GM12872 (cell line): ENCODE data around the gene PAPSS1.

ENCODE experiments used
- CTCF ChIP-seq: IDR thresholded peaks from 3 replicates; pipeline ENCODE4 v1.5.1; 2011; ENCODE audit warnings: low read depth, mild to moderate bottlenecking, low read length, moderate library complexity; ENCODE audit not compliant: insufficient read depth

The PAPSS1 gene

GRCh38 chr4:107619066-107619465 lies 101.0 kb downstream of the PAPSS1 start:
- no peak for TF ChIP-seq CTCF

GRCh38 chr4:107618656-107619055 lies 101.4 kb downstream of the PAPSS1 start:
- TF ChIP-seq CTCF = no peak

GRCh38 chr4:107616838-107617389 lies 103.1 kb downstream of the PAPSS1 start:
- TF ChIP-seq CTCF = no peak

- no peak for TF ChIP-seq CTCF
Observed at GRCh38 chr4:107615809-107616208, 104.2 kb downstream of the PAPSS1 start.

- TF ChIP-seq CTCF = no peak
Observed at GRCh38 chr4:107603430-107603829, 116.6 kb downstream of the PAPSS1 start.

- TF ChIP-seq CTCF = no peak
Observed at GRCh38 chr4:107600983-107601382, 119.1 kb downstream of the PAPSS1 start.

GRCh38 chr4:107600436-107600835 lies 119.6 kb downstream of the PAPSS1 start:
- no peak for TF ChIP-seq CTCF
